ENCODE measurements around the gene NAB1.

Gene NAB1

DNA sequence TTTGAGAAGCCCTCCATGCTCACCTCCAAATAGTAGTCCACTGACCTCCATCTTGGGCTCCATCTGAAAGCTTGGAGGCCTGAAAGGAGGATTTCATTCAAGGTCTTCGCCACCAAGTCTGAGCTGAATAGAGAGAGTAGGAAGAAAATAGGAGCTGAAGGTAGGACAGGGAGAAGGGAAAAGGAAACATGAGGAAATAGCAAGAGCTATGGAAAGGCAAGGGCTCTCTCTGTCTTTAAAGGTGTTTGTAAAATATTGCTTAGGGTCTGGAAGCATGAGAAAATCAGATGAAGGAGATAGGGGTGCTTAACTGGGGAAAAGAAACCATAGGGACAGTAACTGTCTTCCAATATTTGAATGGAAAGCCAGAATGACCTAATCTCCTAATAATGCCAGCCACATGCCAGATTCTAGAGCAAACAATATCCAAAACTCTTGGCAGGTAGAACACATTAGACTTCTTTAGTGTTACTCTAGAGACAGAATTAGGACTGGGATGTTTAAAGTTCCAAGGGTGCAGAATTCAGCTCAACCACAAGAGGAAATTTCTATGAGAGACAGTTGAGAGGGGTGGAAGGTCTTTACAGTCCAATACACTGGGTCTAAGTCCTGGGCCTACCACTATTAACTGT is 67.4 kb downstream of the NAB1 start:
- DNase-seq, result no peak

DNA sequence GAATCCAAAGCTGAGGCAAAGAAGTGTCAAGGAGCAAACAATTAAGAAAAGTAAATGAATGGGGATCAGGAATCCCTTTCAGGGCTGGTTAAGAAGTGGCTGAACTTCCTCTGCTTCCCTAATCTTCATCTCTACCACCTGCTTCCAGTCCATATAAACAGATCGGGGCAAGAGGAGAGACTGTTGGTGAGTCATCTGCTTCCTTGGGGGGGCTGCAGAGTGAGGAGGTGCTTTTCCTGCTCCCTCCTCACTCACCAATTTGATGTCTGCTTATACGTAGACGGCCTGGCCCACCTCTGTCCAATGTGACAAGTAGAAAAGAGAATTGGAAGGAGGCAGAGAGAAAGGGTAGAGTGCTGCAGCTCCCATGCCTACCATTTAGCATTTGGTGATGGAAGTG is 68.4 kb downstream of the NAB1 start:
- no peak for DNase-seq

DNA sequence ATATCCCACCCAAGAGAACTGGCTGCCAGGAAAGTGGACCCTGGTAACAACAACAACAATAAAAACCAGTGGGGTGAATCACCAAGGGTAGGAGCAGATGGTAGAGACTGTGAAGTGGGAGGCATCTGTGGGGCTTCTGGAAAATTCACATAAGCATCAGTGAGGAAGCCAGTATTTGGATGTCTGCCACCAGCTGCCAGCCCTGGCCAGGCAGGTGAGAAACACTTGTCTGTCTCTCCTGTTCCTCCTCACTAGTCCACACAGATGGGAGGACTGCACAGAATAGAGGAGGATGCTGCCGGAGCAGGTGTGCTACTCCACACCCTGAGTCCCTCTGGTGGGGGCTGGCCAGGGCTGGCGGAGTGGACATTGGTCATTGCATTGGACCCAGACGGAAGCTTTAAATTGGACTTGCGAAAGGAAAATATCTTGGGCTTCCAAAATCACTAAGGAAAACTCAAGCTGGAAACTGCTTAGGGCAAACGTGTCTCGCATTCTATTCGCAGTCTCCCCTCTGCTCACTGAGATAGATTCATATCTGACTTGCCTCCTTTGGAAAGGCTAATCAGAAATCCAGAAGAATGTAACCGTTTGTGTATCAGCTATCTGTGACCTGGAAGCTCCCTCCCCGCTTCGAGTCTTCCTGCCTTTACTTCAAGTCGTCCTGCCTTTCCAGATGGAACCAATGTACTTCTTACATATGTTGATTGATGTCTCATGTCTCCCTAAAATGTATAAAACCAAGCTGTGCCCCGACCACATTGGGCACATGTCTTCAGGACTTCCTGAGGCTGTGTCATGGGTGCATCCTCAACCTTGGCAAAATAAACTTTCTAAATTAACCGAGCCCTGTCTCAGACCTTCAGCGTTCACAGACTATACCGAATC is 69.1 kb downstream of the NAB1 start:
- no peak for DNase-seq

DNA sequence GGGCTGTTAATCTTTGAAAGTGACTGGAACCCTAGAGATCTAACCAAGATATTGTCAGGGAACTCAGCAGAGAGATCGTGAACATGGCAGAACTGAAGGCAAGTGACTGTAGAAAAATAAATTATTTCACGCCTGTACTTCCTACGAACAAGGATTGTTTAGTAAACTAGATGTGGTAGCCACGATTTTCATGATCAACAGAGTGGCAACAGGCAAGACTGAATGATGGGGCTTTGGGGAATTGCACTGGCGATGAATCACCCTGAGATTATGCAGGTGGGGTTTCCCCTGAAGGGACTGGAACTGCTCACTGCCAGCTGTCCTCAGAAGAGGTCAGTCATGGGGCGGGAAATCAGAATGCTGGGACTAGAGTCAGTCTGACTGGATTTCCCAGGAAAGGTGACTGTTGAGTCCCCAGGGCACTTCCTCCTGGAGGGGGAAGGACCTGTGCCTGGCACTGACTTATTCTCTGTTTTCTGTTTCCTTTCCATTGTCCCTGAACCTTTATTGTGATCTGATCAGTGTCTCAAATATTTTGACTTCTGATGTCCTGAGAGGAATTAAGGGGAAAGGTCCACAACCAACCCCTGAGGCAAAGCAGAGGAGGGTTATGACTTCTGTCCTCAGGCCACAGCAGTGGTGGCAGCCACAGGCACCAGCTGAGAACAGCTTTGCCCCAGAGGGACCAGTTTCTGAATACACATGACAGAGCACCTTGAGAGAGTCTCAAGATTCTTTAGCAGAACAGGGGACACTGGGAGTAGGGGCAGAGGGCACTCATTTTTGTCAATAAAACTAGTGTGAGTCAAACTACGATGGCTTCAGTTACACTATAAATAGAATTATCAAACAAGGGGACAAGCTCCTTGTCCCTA is 70.0 kb downstream of the NAB1 start:
- peak; percentile 9 for DNase-seq

DNA sequence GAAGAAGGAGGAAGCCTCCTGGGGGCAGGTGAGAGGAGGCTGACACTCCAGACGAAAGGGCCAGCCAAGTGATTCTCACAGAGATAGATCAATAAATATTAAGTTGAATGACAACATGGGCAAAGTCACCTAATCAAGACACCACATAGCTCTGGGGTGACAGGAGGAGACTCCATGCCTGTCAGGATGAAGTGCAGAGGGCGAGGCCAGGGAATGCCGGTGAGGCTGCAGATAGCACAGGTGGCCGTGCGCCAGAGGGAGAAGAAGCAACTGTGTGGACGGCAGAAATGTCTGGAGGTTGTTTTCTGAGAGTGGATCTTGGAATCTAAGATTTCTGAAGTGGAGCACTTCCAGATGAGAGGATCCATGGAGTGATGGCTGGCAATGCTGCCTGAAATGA is 71.4 kb downstream of the NAB1 start:
- no peak for DNase-seq

DNA sequence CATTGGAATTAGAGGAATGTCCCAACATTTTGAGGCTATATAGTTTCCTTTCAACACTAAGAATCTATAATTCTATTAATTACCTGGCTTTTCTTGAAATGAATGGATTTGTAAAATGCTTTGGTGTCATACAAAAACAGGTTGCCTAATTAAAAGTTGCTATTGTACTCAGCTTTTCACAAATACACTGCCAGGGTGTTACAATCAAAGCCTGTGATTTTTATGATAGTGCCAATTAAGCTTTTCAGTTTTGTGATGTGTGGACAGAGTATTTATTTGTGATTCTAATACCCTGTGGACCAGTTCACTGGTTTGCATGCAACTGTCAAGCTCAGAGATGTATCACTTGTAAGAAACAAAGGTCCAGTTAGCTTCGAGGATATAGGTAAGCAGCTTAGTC is 71.8 kb downstream of the NAB1 start:
- no peak for DNase-seq

DNA sequence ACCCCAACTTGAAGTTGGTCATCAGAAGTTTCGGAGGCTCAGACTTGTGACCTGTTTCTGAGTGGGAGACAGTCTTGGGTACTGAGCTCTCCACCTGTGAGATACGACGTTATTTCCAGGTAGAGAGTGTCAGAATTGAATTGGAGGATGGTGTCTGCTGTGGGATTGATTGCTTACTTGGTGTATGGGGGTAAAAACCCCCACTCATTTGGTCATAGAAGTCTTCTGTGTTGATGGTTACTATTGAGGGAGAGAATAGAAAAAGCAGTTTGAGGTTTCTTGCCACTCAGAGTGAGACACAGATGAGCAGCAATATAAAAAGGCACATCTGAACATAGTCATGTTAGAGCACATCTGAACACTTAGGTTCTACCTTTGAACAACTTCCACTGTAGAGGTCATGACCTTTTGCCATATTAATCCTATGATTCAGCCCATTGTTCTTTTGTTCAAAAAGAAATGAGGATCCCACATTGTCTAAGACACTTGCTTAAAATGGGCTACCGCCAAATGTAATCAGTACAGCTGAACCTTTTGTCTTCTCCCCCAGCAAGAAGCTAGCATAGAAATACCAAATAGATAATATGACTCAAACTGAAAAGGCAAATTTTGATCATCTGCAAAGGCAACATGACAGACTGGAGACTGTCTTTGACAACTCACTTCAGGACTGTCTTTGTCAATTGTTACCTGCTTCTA is 73.3 kb downstream of the NAB1 start:
- no peak for DNase-seq

DNA sequence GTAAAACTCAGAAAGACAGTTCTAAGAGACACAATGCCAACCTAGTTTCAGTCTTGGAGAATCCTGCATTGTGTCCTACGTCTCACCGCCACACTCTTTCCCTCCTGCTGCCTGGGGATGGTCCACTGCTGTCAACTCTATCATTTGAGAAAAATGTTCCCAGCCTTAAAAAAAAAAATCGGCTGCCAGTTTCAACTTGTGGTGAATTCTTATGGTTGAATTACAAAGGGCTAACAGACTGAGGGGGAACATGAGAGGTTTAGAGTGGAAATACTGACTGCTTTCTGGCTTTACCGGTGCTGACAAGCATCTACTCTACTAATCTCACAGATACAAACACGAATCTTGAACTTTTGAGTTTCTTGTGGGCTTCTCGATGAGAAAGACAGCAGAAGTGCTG is 74.0 kb downstream of the NAB1 start:
- DNase-seq, result no peak

DNA sequence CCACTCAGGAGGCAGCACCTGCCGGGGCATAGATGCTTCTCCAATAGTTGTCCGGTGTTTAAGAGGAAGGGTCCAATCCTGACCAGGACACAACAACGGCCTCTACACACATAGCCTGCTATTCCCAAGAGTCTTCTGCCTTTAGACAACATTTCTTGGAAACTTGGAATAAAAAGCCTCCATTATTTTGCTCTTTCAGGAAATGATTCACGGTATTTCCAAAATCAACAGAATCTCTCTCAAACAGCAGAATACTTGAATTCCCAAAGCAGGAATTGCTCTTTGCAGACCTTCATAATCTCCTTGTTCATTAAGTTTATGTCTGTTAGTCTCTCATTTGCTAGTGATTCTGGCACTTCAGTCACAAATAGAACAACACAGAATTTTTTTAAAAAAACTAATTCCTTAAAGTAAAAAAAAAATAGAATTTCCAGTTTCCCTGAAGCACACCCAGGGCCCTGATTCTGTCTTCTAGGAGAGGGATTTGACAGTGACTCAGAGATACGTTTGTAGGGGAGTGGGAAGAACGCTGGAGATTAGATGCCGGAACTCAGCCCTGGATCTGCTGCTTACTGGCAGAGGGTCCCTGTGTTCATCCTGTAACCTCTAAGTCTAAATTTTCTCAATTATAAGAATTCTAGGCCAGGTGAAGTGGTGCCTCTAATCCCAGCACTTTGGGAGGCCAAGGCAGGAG is 74.7 kb downstream of the NAB1 start:
- DNase-seq, result no peak

DNA sequence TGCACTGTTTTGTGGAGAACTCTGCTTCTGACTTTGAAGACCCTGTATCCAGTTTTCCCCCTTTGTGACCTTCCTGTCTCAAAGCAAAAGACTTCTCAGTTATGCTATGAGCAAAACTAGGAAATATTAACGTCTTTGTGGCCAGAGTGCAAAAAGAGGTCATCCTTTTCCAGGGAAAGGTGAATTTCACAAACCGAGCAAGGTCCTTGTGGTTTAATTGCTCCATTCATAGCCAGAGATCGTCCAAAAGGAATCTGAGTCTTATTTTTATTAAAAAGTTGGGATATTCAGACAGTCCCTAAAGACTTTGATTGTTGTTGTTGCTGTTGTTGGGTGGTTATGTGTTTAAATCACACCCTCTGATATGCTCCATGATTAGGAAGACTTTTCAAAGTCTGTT is 77.4 kb downstream of the NAB1 start:
- no peak for DNase-seq

DNA sequence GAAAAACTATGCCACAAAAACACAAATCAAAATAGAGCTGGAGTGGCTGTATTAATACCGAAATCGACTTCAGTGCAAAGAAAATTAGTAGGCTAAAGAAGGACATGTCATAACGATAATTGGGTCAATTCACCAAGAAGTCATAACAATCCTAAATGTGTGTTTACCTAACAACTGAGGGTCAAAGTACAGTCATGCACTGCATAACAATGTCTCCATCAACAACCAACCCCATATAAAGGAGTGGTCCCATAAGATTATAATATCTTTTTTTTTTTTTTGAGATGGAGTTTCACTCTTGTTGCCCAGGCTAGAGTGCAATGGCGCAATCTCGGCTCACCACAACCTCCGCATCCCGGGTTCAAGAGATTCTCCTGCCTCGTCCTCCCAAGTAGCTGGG is 87.5 kb downstream of the NAB1 start:
- no peak for DNase-seq

DNA sequence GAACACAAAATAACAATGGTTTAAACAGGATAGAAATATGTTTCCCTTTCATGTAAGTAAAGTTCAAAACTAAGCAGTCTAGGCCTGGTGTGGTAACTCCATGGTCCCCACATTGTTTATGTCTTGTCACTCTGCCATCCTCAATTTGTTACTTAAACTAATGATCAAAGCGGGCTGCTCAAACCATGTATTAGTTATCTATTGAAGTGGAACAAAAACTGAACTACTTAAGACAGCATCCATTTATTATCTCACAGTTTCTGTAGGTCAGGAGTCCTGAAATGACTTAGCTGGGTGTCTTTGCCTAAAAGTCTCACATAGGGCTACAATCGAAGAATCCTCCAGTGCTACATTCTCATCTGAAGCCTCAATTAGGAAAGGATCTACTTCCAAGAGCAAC is 91.6 kb downstream of the NAB1 start:
- no peak for DNase-seq
